Urothelium cell line (cell line): ENCODE data around the gene PPFIA2.

Source experiments
- DNase-seq: peaks from one replicate; pipeline ENCODE4 v3.0.0; 2011; ENCODE audit warnings: low spot score, mixed read lengths
- FAIRE-seq: peaks from 2 replicates; lab custom pipeline; 2011; peaks lifted over from hg19 to GRCh38; lab: Jason Lieb, UNC

Gene PPFIA2

DNA sequence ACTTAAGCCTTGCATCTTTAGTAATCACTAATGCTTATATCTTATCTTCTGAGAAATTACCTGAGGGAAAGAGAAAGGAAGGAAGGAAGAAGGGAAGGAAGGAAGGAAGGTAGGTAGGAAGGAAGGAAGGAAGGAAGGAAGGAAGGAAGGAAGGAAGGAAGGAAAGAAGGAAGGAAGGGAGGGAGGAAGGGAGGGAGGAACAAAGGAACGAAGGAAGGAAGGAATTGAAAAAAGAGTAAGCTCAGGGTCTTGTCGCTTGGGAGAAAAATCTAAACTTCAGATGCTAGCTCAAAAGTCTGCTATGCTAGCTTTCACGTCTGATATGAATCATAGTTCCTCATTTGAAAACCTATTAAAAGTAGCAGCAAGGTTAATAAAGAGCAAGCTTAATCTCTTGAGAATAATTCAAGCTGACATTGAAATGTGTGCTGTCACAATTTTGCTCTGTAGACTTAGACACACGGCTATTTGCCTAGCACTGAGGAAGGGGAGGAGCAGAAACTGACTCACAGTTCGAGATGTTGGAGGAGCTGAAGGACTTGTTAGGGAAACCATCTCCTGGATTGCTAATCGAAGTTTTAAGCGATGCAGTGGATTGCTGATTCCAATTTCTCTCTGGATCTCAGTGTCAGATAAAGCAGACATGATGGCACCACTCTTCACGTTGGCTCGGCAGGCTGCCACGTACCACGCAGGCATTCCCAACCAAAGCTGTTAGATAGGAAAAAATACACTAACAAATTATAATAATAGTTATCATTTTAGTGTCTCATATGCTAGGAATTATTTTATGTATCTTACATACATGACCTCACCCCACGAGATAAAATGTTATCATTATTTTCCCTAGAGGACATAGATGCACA lies 464.6 kb downstream of the PPFIA2 start:
- FAIRE-seq (no peak), DNase-seq (no peak)

DNA sequence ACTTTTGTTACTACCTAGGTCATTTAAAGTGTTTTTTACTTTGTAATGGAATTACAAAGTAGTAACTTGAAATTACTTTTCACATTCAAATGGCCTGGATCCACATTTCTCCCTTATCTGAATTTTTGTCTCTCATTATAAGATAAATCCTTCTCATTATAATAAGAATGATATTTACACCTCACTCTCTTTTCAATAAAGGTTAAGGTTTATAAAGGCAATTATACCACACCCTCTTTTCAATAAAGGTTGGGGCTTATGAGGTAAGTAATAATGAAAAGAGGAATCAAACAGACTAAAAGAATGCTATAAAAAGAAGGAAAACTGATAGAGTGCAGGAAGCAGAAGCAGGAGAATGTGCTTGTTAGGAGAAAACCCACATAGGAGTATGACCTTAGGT lies 470.5 kb downstream of the PPFIA2 start:
- FAIRE-seq (no peak), DNase-seq (no peak)

DNA sequence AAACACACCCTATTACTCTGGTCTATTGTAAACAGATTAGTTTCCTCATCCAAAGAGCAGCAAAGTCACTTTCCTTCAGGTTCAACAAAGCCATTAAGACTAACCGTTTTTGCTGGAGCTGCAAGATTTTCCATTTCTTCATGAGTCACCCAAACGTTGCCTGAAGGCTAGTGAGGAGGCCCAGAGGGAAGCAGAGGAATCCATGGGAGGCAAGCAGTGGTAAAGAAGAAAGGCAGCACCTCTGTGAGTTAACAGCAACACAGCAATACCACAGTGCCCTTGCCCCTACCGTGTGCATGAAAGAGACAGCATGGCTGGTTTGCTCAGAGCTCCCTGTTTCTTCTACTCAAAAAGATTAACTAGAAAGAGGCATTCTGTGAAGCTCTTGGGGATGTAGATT lies 475.0 kb downstream of the PPFIA2 start:
- no peak for FAIRE-seq

DNA sequence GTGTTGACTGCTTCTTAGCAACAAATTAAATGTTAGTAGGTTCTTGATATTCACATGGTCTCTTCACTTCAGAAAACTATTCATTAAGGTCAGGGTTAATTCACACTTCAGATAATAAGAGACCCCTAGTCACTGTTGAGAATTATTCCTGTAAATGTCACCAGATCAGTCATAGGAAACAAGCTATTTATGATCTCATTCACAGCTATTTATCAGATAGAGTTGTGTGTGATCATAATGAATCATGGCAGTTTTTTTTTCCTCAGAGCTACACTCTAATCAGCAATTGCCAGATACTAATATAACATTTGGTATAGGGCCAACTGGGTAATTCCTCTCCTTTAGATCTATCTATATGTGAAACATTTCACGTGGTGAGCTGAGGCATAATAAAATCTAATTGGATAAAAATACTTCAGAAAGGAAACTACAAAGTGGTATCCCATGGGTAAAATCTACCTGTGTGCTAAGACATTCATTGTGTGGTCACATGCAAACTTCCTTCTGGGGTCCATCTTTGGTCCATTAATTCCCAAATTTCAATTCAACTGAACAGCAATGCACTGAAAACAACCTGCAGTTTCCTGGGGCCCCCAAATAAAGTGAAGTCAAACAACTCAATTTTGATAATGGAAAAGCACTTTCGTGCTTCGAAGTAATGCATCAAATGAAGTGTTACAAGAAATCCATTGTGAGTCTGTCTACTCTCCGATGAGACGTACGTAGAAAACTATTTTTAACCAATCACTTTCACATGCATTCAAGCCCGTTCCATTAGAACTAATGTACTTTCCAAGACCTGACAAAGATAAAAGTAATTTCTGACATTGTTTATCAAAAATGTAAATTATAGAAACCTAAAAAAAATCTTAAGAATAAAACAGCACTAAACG lies 484.3 kb downstream of the PPFIA2 start:
- DNase-seq (no peak), FAIRE-seq (no peak)

More for the DNA sequence above, 475.0 kb downstream of the PPFIA2 start:
- no peak for DNase-seq

DNA sequence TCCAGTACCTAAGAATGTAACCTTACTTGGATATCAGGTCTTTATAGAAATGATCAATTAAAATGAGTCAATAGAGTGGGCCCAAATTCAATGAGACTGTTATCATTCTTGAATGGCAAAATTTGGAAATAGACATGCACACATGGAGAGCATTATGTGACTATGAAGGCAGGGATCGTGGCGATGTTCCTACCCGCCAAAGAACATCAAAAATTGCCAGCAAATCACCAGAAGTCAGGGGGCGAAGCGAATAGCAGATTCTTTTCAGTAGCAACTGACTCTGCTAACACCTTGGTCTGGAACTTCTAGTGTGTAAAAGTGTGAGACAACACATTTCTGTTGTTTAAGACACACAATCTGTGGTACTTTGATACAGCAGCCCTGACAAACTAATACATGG lies 488.8 kb downstream of the PPFIA2 start:
- DNase-seq (no peak), FAIRE-seq (no peak)

DNA sequence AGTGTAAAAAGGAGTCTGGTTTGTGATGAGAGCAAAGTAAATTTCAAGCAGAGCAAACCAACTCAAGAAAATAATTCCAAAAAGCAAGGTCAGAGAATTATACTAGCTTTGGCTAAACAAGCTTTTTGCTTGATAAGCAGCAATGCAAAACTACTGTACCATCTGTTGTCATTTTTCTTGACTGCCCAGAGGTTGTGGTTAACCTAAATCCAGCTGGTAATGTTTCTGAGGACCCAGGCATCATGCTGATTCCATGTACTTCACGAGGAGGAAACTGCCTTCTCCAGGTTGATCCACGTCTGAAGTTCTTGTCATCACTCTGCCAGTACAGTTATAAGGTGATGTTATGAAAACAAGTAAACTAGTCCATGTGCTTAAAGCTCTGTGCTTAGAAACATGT lies 496.1 kb downstream of the PPFIA2 start:
- no peak for FAIRE-seq
- no peak for DNase-seq

DNA sequence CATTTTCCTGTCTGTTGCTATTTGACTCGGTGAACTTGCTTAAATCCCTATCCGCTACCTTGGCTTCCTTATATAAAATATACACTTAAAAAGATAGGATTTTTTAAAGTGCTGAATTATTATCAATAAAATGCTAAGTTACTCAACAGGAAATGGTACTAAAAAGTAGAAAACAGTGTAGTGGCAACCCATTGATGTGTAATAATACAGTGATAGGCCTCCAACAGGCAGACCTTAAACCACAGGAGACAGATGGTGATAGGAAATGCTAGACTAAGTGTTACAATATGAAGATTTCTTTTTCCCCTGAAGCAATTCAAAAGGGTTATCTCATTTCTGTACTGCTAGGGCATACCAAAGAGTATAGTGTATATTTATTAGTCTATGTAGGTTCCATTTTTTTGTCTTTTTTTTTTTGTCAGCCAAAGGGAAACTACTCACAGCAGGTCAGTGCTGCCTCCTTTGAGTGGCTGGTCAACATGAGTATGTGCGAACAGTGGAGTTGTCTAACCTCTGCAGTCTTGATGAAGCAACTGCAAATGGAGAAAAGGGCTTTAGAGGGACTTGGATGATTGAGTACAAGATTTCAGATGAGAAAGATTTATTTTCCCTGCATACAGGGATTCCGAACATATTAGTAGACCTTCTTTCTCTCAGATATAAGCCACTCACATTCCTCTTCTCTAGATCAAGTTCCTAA lies 497.5 kb downstream of the PPFIA2 start:
- no peak for DNase-seq
- FAIRE-seq = no peak

DNA sequence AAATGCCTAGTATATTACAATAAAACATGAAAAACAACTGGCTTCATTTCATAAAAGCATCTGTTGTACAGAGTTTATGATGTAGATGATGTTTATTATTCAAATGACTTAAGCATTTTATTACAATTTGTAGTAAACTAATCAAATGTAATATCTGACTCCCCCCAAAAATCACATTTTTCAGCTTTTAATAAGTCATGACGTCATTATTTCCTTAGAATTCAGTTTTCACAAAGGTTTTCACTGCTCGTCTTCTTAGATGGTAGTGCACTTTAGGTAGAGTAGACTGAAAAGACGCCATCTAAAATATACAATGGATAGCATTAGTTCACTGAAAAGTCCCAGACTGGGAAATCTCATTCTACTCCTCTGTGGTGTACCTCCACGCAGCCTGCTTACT lies 499.8 kb downstream of the PPFIA2 start:
- FAIRE-seq (no peak), DNase-seq (no peak)

DNA sequence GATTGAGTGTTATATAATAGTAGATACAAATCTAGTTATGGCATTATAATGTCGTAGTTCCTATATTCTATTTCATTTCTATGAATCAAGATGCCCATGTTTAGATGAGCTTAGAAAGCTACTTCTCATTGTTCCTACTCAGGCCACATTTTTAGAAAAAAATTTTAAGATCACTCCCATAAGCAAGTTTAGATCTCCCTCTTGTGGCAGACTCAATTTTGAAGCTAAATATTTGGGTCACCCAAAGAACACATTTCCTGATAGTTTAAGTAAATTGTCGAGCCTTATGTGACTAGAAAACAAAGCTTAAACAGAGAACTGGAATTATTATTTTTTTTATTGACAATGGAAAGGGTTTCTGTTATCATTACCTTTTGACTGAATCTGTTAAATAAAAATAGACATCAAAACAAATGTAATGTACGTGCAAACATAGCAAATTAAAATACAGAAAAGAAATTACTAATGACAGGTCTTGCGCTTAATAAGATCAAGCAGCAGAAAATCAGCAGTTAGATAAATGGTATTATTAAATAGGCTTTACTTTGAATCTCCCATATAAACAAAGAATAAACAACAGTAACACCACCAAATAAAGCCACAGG lies 501.1 kb downstream of the PPFIA2 start:
- DNase-seq (peak; percentile 11), FAIRE-seq (no peak)

DNA sequence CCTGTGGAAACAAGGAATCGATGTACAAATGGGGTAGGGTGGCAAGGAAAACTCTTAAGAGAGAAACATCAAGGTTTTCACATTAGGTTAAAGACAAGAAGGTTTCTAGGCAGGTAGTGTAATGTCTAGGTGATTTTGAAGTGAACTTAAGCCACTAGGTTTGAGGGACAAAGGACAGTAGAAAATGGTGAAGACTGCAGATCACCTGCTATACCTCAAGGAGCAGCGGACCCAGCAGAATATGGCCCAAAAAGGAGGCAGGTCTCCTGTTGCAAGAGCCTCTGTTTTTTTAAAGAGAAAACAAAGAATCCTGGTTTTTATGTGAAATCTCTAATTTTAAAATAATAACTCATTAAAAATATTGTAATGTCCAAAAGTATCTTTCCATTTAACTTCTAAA lies 503.2 kb downstream of the PPFIA2 start:
- no peak for FAIRE-seq
- no peak for DNase-seq

DNA sequence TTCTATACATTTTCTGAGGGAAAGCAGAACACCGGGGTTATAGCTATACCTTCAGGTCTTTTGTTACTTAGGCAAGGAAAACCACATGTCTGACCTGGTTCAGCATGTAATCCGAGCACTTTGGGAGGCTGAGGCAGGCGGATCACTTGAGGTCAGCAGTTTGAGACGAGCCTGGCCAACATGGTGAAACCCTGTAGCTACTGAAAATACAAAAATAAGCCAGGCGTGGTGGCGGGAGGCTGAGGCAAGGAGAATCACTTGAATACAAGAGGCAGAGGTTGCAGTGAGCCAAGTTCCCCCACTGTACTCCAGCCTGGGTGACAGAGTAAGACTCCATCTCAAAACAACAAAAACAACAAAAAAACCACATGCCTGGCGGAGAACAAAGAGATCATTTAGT lies 503.7 kb downstream of the PPFIA2 start:
- DNase-seq (no peak), FAIRE-seq (no peak)

DNA sequence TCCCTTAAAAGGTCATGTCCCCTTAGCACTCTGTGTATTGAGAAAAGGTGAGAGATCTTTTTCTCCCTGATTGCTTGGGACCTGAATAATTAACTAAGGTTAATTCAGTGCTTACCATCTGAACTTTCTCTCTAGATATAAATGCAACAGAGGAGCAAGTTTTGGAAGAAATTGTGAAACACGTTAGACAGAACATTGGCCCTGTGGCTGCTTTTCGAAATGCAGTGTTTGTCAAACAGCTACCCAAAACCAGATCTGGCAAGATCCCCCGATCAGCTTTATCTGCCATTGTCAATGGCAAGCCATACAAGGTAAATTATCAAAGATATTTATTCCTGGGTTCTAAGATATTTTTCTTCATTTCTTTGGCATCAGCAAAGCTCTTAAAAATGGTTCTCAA lies 505.8 kb downstream of the PPFIA2 start:
- FAIRE-seq = no peak
- no peak for DNase-seq

DNA sequence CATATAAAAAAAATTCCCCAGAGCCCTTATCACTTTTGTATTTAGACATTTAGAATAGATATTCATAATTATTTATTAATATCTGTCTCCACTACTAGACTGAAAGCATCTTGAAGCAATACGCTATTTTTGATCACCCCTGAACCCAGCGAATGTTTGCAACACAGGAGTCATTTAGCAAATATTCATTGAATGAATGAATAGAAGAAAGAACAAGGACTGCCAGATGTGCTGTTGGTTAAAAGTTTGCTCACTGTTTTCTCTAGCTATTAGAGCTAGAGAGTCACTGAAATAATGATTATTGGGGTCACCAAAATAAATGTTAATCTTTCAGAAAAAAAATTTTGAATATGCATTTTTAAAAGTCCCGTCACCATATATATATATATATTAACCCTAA lies 506.9 kb downstream of the PPFIA2 start:
- FAIRE-seq (no peak), DNase-seq (no peak)

DNA sequence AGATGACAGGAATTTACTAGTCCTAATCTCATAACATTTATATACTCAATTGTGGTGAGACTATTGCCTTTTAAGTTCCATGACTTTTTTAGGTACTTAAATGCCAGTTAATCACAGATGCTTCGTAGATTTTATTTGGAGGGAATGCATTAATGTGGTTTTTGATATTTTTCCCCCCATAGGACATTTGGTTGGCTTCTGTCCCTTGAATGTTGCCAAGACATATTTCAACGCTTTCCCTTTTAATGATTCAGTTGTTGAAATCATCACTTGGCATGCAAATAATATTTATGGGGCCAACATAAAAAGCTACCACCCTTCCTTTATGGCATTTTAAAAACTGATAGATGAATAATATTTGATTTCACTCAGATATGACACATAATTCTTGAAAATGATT lies 509.2 kb downstream of the PPFIA2 start:
- DNase-seq = no peak
- no peak for FAIRE-seq

DNA sequence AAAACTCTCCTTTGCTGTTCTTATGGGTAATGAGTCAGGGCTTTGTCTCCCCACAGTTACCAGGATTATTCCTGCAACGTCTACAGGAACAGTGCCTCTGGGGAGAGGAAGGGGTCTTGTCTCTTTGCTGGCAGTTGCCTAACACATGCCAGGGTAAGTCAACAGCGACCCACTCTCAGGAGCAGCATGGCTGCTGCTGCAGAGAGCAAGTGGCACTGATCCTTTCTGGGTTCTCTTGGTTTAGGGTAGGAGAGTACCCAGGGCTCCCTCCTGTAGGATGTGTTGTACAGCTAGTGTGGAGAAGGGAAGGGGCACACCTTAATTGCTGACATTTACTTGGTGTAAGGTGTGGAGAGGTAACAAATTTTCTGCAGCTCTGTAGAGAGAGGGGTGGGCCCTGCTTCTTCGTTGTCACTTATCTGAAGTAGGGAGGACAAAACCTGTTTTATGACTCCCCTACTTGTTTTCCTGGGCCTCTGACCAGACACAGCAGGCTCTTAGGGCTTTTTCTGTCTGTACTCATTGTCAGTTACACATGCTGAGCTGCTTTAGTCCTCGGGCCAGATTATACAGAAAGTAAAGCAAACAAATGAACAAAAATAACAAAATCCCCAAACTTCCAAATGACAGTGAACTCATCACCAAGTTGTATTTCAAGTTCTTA lies 513.1 kb downstream of the PPFIA2 start:
- DNase-seq (no peak), FAIRE-seq (no peak)

DNA sequence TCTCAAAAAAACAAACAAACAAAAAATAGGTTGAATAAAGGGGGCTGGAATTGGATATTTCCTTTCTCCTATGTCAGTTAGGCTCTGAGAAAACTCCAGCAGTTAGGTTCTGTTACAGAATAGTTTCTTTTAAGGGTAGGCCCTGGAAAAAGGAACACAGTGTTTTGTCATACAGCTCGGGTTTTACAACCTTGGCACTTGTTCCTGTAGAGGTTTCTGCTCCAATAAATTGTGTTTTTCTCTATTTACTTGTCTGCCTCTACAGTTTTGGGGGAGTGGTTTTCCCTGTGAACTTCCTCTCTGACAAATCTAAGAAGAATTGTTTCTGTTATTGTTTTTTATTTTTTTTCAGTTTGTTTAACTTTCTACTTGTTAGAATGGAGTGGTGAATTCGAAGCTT lies 513.7 kb downstream of the PPFIA2 start:
- no peak for DNase-seq
- FAIRE-seq = no peak

DNA sequence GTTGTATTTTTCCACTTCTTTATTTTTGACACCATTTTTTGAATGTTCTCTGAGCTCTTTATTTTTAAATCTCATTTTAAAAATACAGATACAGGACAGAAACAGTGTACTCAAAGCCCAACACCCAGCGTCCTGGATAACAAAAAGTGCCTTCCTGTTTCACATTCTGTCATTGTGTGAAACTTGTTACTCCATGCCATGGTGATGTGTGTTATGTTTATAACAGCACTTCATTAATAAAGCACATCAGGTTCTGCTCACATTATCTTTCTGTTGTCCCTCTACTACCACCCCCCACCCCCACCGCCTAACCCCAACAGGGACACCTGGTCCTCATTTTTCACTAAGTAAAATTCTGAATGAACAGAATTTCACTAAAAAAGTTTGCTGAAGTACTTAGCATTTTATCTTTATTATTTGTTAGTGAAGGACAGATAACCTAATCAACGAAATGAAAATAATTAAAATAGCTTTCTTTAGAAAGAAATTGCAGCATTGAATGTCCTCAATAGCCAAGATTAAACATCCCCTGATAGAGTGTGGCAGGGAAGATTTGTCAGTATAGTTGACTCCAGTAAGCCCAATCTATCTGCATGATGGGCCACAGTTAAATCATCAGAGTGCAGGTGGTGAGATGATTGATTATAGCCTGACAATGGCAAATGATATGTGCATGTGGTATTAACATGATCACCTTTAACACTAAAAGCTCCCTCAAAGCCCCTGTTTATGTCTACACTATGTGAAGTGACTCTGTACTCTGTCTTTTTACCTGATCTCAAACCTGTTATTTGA lies 527.4 kb downstream of the PPFIA2 start:
- no peak for FAIRE-seq
- DNase-seq = no peak

DNA sequence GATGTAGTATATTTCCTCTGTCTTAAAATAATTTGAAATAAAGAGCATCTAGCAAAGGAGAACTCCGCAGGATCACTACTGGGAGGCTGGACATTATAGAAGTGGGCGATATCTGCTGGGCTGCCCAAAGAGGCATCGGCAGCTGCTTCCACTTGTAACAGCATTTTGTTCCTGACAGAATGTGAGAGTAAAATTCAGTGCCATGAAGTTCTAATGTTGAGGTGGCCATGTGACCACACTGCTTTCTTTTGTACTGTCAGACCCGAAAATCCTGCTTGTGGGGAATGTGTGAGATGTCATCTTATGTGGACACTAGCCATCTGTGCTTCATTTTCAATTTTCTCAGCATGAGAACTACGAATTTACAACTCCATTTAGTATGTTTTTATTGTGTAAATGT lies 529.4 kb downstream of the PPFIA2 start:
- no peak for DNase-seq
- no peak for FAIRE-seq

DNA sequence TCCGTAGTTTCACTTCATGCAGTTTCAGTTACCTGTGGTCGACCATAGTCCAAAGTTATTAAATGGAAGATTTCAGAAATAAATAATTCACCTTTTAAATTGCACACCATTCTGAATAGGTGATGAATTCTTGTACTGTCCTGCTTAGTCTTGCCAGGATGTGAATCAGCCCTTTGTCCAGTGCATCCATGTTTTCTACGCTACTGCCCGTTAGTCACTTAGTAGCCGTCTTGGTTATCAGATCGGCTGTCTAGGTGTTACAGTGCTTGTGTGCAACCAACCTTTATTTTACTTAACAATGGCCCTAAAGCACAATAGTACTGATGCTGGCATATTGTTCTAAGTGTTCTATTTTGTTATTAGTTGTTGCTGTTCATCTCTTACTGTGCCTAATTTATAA lies 534.5 kb downstream of the PPFIA2 start:
- no peak for DNase-seq

More for the DNA sequence above, 534.5 kb downstream of the PPFIA2 start:
- no peak for FAIRE-seq
